Breast epithelium (tissue), 4 donors: ENCODE results near the gene VRK1. TPM values are rescaled to one million over a fixed set of nuclear protein-coding genes. Genes with fewer than 3 reads are reported as not detected.

ENCODE experiments used
- DNase-seq, 2 donors: peaks; one replicate each; pipeline ENCODE4 v3.0.0-alpha.2; 2019; ENCODE audit warnings: low spot score in 2 of 2
- H3K27ac ChIP-seq, 2 donors: fragments of 200-600 bp; sonication (generic) in 1 of 2; one replicate each; pipeline ENCODE4 v1.5.1; 2016 to 2019; ENCODE audit warnings: mild to moderate bottlenecking in 1 of 2
- H3K27me3 ChIP-seq, 2 donors: fragments of 200-600 bp; sonication (generic) in 1 of 2; one replicate each; pipeline versions ENCODE4 v1.5.1 to v1.6.0; 2017 to 2019; ENCODE audit warnings: control low read depth in 1 of 2, mild to moderate bottlenecking in 1 of 2
- H3K36me3 ChIP-seq: fragments of 200-600 bp; one replicate; pipeline ENCODE4 v1.5.1; 2019
- H3K4me1 ChIP-seq, 2 donors: fragments of 200-600 bp; sonication (generic); one replicate each; pipeline ENCODE4 v1.5.1; 2016 to 2019; ENCODE audit warnings: control low read depth in 1 of 2
- H3K4me3 ChIP-seq, 3 donors: fragments of 200-600 bp; sonication (generic); 1 replicate in 2 of 3; 2 replicates in 1 of 3; pipeline ENCODE4 v1.5.1; 2016 to 2019; ENCODE audit warnings: mild to moderate bottlenecking in 3 of 3, moderate library complexity in 2 of 3
- H3K9me3 ChIP-seq, 2 donors: fragments of 200-600 bp; sonication (generic) in 1 of 2; one replicate each; pipeline ENCODE4 v1.5.1; 2016 to 2019; ENCODE audit warnings: control low read depth in 1 of 2
- POLR2A ChIP-seq: fragments of 450-650 bp; IDR thresholded peaks from one replicate; pipeline ENCODE4 v1.6.1; 2016; ENCODE audit warnings: antibody characterized with exemption, mild to moderate bottlenecking, moderate library complexity
- POLR2AphosphoS5 ChIP-seq, 3 donors: sonication (generic); formaldehyde crosslinking; IDR thresholded peaks; one replicate each; pipeline ENCODE4 v1.6.1; 2017; ENCODE audit warnings: antibody characterized with exemption in 3 of 3
- intact Hi-C: fragments of 100-400 bp; cut with DNase I; formaldehyde crosslinking; loops from one replicate; pipeline ENCODE4 v1.15.1; 2023; ENCODE audit warnings: low total_unique reads
- total RNA-seq, 3 donors: library from RNA; depleted of rRNA; stranded (reverse); fragments of >200 nt; gene quantifications; one replicate each; pipeline ENCODE4 v1.1.0, GENCODE V29; 2016
- TF ChIP-seq, protein P1 (sequence below), 3 donors: fragments of 450-650 bp; IDR thresholded peaks; one replicate each; pipeline ENCODE4 v1.5.1; 2016 to 2017; ENCODE audit warnings: antibody characterized with exemption in 3 of 3, mild to moderate bottlenecking in 3 of 3, moderate library complexity in 3 of 3

VRK1 gene
- total RNA-seq, 3 donors from 2014 or later, result 13.1 to 19.9 (median 16.7) TPM

DNA sequence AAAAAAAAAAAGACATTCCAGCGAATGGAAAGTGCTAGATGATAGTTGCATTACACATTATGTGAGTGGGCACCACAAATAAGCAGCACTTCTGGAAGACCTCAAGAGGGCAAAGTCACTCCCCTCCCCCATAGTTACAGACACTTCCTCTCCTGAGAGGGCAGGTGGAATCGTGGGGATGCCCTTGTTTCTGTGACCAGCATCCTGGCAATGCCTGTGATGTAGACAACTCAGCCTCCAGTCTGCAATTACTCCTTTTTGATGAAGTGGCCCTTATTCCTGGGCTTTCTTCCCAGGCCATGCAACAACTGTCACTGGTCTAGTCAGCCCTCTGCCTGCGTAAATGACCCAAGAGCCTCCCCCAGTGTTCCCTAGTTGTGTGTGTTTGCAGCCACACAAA lies 104.8 kb downstream of the VRK1 start:
- H3K27me3 ChIP-seq, result no peaks in the 10 kb centered on the region
- H3K4me3 ChIP-seq, result no peak overlapping the region
- no peaks in the 10 kb centered on the region for H3K9me3 ChIP-seq
- H3K27ac ChIP-seq, result no peak overlapping the region
- intact Hi-C loops, result no loop called here
- no peaks in the 10 kb centered on the region for H3K4me1 ChIP-seq
- DNase-seq, result no peak
- TF ChIP-seq, protein P1, sequence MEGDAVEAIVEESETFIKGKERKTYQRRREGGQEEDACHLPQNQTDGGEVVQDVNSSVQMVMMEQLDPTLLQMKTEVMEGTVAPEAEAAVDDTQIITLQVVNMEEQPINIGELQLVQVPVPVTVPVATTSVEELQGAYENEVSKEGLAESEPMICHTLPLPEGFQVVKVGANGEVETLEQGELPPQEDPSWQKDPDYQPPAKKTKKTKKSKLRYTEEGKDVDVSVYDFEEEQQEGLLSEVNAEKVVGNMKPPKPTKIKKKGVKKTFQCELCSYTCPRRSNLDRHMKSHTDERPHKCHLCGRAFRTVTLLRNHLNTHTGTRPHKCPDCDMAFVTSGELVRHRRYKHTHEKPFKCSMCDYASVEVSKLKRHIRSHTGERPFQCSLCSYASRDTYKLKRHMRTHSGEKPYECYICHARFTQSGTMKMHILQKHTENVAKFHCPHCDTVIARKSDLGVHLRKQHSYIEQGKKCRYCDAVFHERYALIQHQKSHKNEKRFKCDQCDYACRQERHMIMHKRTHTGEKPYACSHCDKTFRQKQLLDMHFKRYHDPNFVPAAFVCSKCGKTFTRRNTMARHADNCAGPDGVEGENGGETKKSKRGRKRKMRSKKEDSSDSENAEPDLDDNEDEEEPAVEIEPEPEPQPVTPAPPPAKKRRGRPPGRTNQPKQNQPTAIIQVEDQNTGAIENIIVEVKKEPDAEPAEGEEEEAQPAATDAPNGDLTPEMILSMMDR (IDR thresholded peaks at IDR 0.05), result no peak
- no peak for TF ChIP-seq POLR2A
- no peak for TF ChIP-seq POLR2AphosphoS5 (IDR thresholded peaks at IDR 0.05)
- H3K36me3 ChIP-seq, result no peaks in the 10 kb centered on the region

DNA sequence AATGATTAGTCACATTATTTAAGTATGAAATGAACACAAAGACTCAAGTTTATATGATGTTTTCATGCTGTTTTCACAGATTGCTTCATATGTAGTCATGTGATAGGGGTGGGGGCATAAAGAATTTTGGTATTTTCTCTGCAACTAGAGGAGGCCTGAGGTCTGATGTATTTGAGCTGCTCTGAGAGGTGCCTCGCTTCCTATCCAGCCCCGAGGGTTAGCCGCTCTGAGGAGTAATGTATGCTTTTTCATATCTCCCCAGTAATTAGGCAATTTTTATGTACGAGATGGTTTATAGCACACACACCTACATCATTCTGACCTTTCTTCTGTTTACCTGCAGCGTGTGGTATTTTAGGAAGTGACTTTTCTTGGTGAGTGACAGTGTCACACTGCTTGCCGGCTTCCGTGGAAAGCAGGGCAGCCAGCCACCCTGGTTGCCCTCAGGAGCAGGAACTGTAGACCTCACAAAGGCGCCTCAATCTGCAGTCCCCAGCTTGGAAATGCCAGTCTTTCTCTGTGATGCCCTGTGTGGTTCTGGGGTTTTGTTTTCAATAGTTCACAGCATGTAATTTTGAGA lies 106.4 kb downstream of the VRK1 start:
- TF ChIP-seq POLR2AphosphoS5 (IDR thresholded peaks at IDR 0.05), result no peak
- TF ChIP-seq, protein P1 (IDR thresholded peaks at IDR 0.05), result no peak
- intact Hi-C loops, result no loop called here
- no peak for DNase-seq
- Histone ChIP-seq H3K9me3 (peaks cover under 1 to 3% of the 10 kb centered on the region in 2 donors), H3K4me1 (no peaks in the 10 kb centered on the region), H3K27me3 (no peaks in the 10 kb centered on the region), H3K36me3 (no peaks in the 10 kb centered on the region), H3K4me3 (no peak overlapping the region), H3K27ac (no peak overlapping the region)

DNA sequence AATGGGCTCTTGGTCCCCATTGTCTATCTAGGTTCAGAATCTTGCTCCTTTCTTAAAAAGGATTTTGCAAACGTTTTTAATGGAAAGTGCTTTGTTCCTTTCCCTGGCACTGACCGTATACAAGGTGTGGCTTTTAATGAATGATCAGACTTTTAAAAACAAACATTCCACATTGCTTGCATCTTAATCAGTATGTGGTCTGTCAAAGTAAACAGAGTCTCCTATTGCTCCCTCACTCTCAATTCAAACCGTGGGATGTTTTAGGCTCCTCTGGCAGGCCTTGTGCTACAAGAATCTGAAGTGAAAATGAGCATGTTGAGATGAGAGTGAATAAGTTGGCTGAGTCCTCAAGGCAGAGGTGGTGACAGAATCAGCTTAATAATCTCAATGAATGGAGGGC lies 107.0 kb downstream of the VRK1 start:
- H3K4me1 ChIP-seq, result no peaks in the 10 kb centered on the region
- H3K27ac ChIP-seq, result no peak overlapping the region
- no peaks in the 10 kb centered on the region for H3K36me3 ChIP-seq
- no peak overlapping the region for H3K4me3 ChIP-seq
- intact Hi-C loops, result no loop called here
- no peak for TF ChIP-seq POLR2A
- TF ChIP-seq POLR2AphosphoS5 (IDR thresholded peaks at IDR 0.05), result no peak
- TF ChIP-seq, protein P1 (IDR thresholded peaks at IDR 0.05), result no peak
- H3K27me3 ChIP-seq, result no peaks in the 10 kb centered on the region
- H3K9me3 ChIP-seq, result peaks cover 3 to 7% of the 10 kb centered on the region in 2 donors
- DNase-seq, result no peak

DNA sequence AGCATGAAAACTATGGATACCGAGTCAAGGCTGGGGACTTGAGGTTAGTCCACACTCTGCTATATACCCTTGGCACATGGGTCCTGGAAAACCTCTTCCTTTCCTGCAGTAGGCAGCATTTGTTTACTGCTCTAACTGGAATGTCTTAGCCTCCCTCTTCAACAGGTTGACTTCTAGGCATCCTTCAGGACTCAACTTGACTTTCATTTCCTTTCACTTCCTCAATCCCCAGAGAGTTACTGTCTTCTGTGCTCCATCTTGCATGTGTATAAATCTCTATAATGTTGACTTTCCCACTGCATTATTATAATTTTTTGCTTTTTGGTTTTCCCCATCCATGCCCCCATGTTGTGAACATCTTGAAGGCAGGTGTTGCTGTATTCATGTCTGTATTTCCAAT lies 107.9 kb downstream of the VRK1 start:
- no peak for TF ChIP-seq POLR2AphosphoS5 (IDR thresholded peaks at IDR 0.05)
- TF ChIP-seq, protein P1 (IDR thresholded peaks at IDR 0.05), result no peak
- no peak for TF ChIP-seq POLR2A

DNA sequence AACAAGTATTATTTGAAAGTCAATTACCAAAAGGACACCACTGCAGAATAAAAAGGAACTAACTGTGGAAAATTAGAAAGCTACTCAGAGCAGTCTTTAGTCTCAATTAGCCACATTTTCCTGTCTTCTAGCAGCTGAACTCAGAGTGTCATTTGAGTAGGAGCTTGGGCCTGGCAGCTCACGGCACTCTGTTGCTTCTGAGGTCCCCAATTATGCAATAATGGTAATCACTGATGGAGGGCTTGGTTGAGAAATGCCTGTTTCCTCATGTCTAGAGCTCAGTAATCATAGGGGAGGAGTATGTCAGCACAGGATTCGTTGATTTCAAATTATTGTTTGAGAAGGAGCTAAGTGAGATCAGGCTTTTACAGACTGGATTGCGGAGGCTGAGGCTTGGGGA lies 108.6 kb downstream of the VRK1 start:
- Histone ChIP-seq H3K9me3 (peaks cover 8 to 18% of the 10 kb centered on the region in 2 donors), H3K27ac (no peak overlapping the region), H3K4me3 (no peak overlapping the region), H3K27me3 (no peaks in the 10 kb centered on the region), H3K36me3 (no peaks in the 10 kb centered on the region), H3K4me1 (no peaks in the 10 kb centered on the region)
- intact Hi-C loops, result no loop called here
- no peak for DNase-seq
- TF ChIP-seq, protein P1 (IDR thresholded peaks at IDR 0.05), result no peak
- TF ChIP-seq POLR2A (no peak), POLR2AphosphoS5 (IDR thresholded peaks at IDR 0.05) (no peak)

More for the DNA sequence above, 107.9 kb downstream of the VRK1 start:
- no peaks in the 10 kb centered on the region for H3K4me1 ChIP-seq
- H3K4me3 ChIP-seq, result no peak overlapping the region
- no peak overlapping the region for H3K27ac ChIP-seq
- intact Hi-C loops, result no loop called here
- no peaks in the 10 kb centered on the region for H3K27me3 ChIP-seq
- DNase-seq, result no peak
- H3K9me3 ChIP-seq, result peaks cover 8 to 15% of the 10 kb centered on the region in 2 donors
- H3K36me3 ChIP-seq, result no peaks in the 10 kb centered on the region
